WTC11 (cell line): ENCODE results near the gene TRAPPC14. TPM values are rescaled to one million over a fixed set of nuclear protein-coding genes. Genes with fewer than 3 reads are reported as not detected.

Experiments
- ARID4B ChIP-seq: sonication (generic); formaldehyde crosslinking; IDR thresholded peaks from 2 replicates; pipeline ENCODE4 v1.8.0; 2023; ENCODE audit warnings: missing genetic modification reagents, mild to moderate bottlenecking, borderline replicate concordance
- ATF6 ChIP-seq: sonication (generic); formaldehyde crosslinking; IDR thresholded peaks from 2 replicates; pipeline ENCODE4 v1.8.1; 2023; ENCODE audit warnings: mild to moderate bottlenecking, missing genetic modification reagents
- EMX1 ChIP-seq: fragments of 250-450 bp; sonication (Bioruptor Pico); IDR thresholded peaks from 2 replicates; pipeline ENCODE4 v1.8.0; 2021; ENCODE audit warnings: mild to moderate bottlenecking
- FOXP1 ChIP-seq: sonication (generic); formaldehyde crosslinking; IDR thresholded peaks from 2 replicates; pipeline ENCODE4 v1.8.0; 2022; ENCODE audit warnings: missing genetic modification reagents, mild to moderate bottlenecking, moderate library complexity, borderline replicate concordance
- GTF2I ChIP-seq: fragments of 250-450 bp; sonication (Bioruptor Pico); conservative IDR thresholded peaks from 2 replicates; pipeline ENCODE4 v1.4.0; 2021; ENCODE audit warnings: mild to moderate bottlenecking
- MAX ChIP-seq: sonication (generic); formaldehyde crosslinking; IDR thresholded peaks from 2 replicates; pipeline ENCODE4 v1.8.0; 2022; ENCODE audit warnings: mild to moderate bottlenecking, missing genetic modification reagents
- MYBL2 ChIP-seq: sonication (generic); formaldehyde crosslinking; IDR thresholded peaks from 2 replicates; pipeline ENCODE4 v1.8.1; 2023; ENCODE audit warnings: mild to moderate bottlenecking, moderate library complexity, missing genetic modification reagents
- NFYB ChIP-seq: sonication (generic); formaldehyde crosslinking; conservative IDR thresholded peaks from 2 replicates; pipeline ENCODE4 v1.8.0; 2022; ENCODE audit warnings: low read depth, missing genetic modification reagents
- NR1H2 ChIP-seq: sonication (generic); formaldehyde crosslinking; IDR thresholded peaks from 2 replicates; pipeline ENCODE4 v1.9.0; 2021; ENCODE audit warnings: mild to moderate bottlenecking, moderate library complexity, missing genetic modification reagents
- NR3C1 ChIP-seq: sonication (generic); formaldehyde crosslinking; conservative IDR thresholded peaks from 2 replicates; pipeline ENCODE4 v1.8.1; 2023; ENCODE audit warnings: low read depth, mild to moderate bottlenecking, missing genetic modification reagents
- RORB ChIP-seq: fragments of 250-450 bp; sonication (Bioruptor Pico); IDR thresholded peaks from 2 replicates; pipeline ENCODE4 v1.9.0; 2021; ENCODE audit warnings: mild to moderate bottlenecking
- SMAD3 ChIP-seq: sonication (generic); formaldehyde crosslinking; IDR thresholded peaks from 2 replicates; pipeline ENCODE4 v1.8.0; 2022; ENCODE audit warnings: missing genetic modification reagents, mild to moderate bottlenecking, borderline replicate concordance
- SP1 ChIP-seq: sonication (generic); formaldehyde crosslinking; conservative IDR thresholded peaks from 2 replicates; pipeline ENCODE4 v1.8.1; 2022; ENCODE audit warnings: missing genetic modification reagents
- TP53 ChIP-seq: sonication (generic); formaldehyde crosslinking; IDR thresholded peaks from 2 replicates; pipeline ENCODE4 v1.8.1; 2023; ENCODE audit warnings: mild to moderate bottlenecking, missing genetic modification reagents
- USF1 ChIP-seq: sonication (generic); formaldehyde crosslinking; IDR thresholded peaks from 2 replicates; pipeline ENCODE4 v1.8.0; 2022; ENCODE audit warnings: mild to moderate bottlenecking, missing genetic modification reagents
- USF2 ChIP-seq: sonication (generic); formaldehyde crosslinking; IDR thresholded peaks from 2 replicates; pipeline ENCODE4 v1.8.1; 2023; ENCODE audit warnings: mild to moderate bottlenecking, missing genetic modification reagents, moderate library complexity
- ZNF232 ChIP-seq: sonication (generic); formaldehyde crosslinking; IDR thresholded peaks from 2 replicates; pipeline ENCODE4 v1.8.0; 2022; ENCODE audit warnings: mild to moderate bottlenecking, missing genetic modification reagents
- ZNF263 ChIP-seq: sonication (generic); formaldehyde crosslinking; IDR thresholded peaks from 2 replicates; pipeline ENCODE4 v1.8.1; 2022; ENCODE audit warnings: low read depth, mild to moderate bottlenecking, moderate library complexity, missing genetic modification reagents
- ZNF281 ChIP-seq: sonication (generic); formaldehyde crosslinking; IDR thresholded peaks from 2 replicates; pipeline ENCODE4 v1.8.0; 2023; ENCODE audit warnings: mild to moderate bottlenecking, missing genetic modification reagents
- ZNF425 ChIP-seq: fragments of 250-450 bp; sonication (Bioruptor Pico); conservative IDR thresholded peaks from 2 replicates; pipeline ENCODE4 v1.9.0; 2021; ENCODE audit warnings: mild to moderate bottlenecking
- ZNF671 ChIP-seq: fragments of 250-450 bp; sonication (Bioruptor Pico); IDR thresholded peaks from 2 replicates; pipeline ENCODE4 v1.8.0; 2021; ENCODE audit warnings: mild to moderate bottlenecking
- total RNA-seq: library from RNA; stranded (reverse); gene quantifications from 3 replicates; pipeline ENCODE4 v1.2.3, GENCODE V29; 2021

Gene TRAPPC14
- total RNA-seq, 1 experiment from 2014 or later, result 28.0 TPM

GRCh38 chr7:100148559-100149328 lies 9.8 kb downstream of the TRAPPC14 start, which contains the start of gene LAMTOR4 (continued):
- TF ChIP-seq USF1 (CRISPR knock-in tag) (peak; percentile 97), ARID4B (0 out of 2 replicates have a peak, but pooled peaks have one; percentile 40), SMAD3 (CRISPR knock-in tag) (peak; percentile 68; the same call in 1 of the 2 replicates), RORB (no peak), GTF2I (no peak), ZNF425 (no peak), NR1H2 (no peak), NFYB (CRISPR knock-in tag) (peak; percentile 91), MYBL2 (CRISPR knock-in tag) (0 out of 2 replicates have a peak, but pooled peaks have one; percentile 25), MAX (CRISPR knock-in tag) (peak; percentile 86), ZNF263 (CRISPR knock-in tag) (no peak), ZNF232 (CRISPR knock-in tag) (peak; percentile 17; the same call in 1 of the 2 replicates), NR3C1 (no peak), ZNF281 (CRISPR knock-in tag) (0 out of 2 replicates have a peak, but pooled peaks have one; percentile 33), USF2 (CRISPR knock-in tag) (peak; percentile 97), SP1 (CRISPR knock-in tag) (peak; percentile 84), FOXP1 (CRISPR knock-in tag) (no peak; the same call in 1 of the 2 replicates), EMX1 (no peak), TP53 (CRISPR knock-in tag) (no peak), ATF6 (CRISPR knock-in tag) (no peak), ZNF671 (0 out of 2 replicates have a peak, but pooled peaks have one; percentile 13)
